WI38 (cell line): ENCODE measurements around the gene MRPL1.

Experiments
- H3K4me3 ChIP-seq: 2 replicates; pipeline ENCODE4 v1.5.1; 2011; ENCODE audit warnings: low read depth, mild to moderate bottlenecking, control low read depth, low read length
- CTCF ChIP-seq: IDR thresholded peaks from 2 replicates; pipeline ENCODE4 v1.5.1; 2012; ENCODE audit warnings: low read depth, mild to moderate bottlenecking, control low read depth, low read length

The MRPL1 gene

DNA sequence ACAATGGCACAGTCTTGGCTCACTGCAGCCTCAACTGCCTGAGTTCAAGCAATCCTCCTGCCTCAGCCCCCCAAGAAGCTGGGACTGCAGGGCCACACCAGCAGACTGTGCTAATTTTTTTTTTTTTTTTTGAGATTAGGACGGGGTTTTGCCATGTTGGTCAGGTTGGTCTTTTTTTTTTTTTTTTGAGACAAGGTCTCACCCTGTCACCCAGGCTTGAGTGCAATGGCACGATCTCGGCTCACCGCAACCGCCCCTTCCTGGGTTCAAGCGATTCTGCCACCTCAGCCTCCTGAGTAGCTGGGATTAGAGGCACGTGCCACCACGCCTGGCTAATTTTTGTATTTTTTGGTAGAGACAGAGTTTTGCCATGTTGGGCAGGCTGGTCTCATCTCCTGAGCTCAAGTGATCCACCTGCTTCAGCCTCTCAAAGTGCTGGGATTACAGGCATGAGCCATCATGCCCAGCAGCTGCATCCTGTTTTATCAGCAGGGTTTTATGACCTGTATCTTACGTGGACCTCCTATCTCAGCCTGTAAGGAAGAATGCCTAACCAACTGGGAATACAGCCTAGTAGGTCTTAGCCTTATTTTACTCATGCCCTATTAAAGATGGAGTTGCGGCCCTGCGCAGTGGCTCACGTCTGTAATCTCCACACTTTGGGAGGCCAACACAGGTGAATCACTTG, 13.2 kb upstream of the MRPL1 start:
- H3K4me3 ChIP-seq, result no peak overlapping the region
- TF ChIP-seq CTCF, result no peak

DNA sequence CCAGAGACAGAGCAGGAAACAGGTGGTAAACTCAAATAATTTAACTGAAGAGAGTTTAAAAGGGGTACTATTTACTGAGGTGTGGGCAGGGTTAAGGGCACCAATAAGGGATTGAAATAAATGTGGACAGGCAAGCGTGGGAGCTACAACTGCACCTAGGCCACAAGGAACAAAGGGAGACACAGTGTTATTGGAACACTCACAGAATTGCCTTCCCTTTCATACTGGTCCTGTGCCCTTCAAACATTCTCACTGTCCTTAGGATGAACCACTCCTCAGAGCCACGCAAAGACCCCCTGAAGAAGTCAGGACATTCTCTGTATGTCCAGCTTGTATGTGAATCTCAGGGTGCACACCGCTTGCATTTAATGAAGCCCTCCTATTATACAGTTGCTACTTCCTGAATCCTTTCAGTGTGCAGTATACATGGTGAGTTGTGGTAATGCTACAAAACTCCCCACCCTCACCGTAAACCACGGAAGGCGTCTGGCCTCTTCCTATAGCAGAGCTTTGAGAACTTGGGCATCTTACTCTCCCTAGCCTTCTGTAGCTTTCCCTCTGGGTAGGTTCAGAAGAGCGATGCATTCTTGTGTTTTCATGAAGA, 9.6 kb upstream of the MRPL1 start:
- no peak for TF ChIP-seq CTCF
- no peak overlapping the region for H3K4me3 ChIP-seq

GRCh38 chr4:77854431-77855111, 8.1 kb upstream of the MRPL1 start:
- H3K4me3 ChIP-seq, result no peak overlapping the region
- no peak for TF ChIP-seq CTCF

GRCh38 chr4:77856152-77856551, 6.5 kb upstream of the MRPL1 start:
- no peak for TF ChIP-seq CTCF
- H3K4me3 ChIP-seq, result no peak overlapping the region

DNA sequence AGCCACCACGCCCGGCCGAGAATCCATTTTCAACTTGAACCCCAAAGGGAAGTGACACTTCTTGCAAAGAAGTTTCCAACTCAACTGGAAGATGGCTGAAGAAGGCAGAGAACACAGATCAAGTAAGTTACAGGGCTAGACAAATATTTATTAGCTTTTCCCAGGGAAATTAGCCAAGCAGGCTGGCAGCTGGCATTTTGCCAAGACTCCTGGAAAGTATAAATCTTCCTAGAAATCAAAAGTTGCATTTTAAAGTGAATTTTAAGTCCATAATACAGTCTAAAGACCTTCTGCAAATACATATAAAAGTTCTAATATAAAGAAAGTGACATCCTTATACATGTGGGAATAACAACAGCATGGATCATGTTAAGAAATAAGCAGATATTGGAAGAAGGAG, 3.4 kb upstream of the MRPL1 start:
- H3K4me3 ChIP-seq, result no peak overlapping the region
- TF ChIP-seq CTCF, result no peak

- no peak for TF ChIP-seq CTCF
- H3K4me3 ChIP-seq, result peak overlapping the region; percentile 95
Observed at GRCh38 chr4:77861495-77861894, 1.1 kb upstream of the MRPL1 start.

- peak overlapping the region; percentile 95 for H3K4me3 ChIP-seq
Observed at GRCh38 chr4:77863341-77863740, 711 bp downstream of the MRPL1 start.
